ENCODE measurements around the gene DNAJB1. TPM values are rescaled to one million over a fixed set of nuclear protein-coding genes. Genes with fewer than 3 reads are reported as not detected.
"Not testable (repeated sequence)": the region's sequence is repeated elsewhere in the genome, so short reads cannot be mapped to it uniquely, and the experiment has no call there.

DNAJB1 gene
- total and polyA plus RNA-seq, 4 donors = 34.8 to 95.8 (median 51.2) TPM

- intact Hi-C loops (cut with DNase I) = no loop called here
- no peaks in the 10 kb centered on the region for H3K4me1 ChIP-seq (ENCODE audit: control insufficient read depth in 1 of 2, insufficient read depth in 2 of 2, low read length in 2 of 2)
- WGBS, 2 donors = 77 to 78% methylated on average over 12 of the region's 12 CpGs
- H3K4me3 ChIP-seq (ENCODE audit: low read length in 2 of 2) = no peak overlapping the region
- no peaks in the 10 kb centered on the region for H3K27me3 ChIP-seq (ENCODE audit: control insufficient read depth in 1 of 2, insufficient read depth in 2 of 2, low read length in 1 of 2)
- DNase-seq = no peak
- H3K27ac ChIP-seq (ENCODE audit: low read depth in 1 of 2, low read length in 2 of 2) = no peak overlapping the region
- ATAC-seq (ENCODE audit: low FRiP score) = no peak
- H3K36me3 ChIP-seq (ENCODE audit: control insufficient read depth in 1 of 2, insufficient read depth in 2 of 2, low read length in 1 of 2) = no peaks in the 10 kb centered on the region
- H3K9me3 ChIP-seq (ENCODE audit: control insufficient read depth, low read length) = no peaks in the 10 kb centered on the region
These were observed 10.3 kb downstream of the DNAJB1 start for GRCh38 chr19:14507704-14508542.

GRCh38 chr19:14505488-14506239, 12.5 kb downstream of the DNAJB1 start:
- 55% methylated on average over 19 of the region's 19 CpGs for WGBS, 2 donors
- no peak overlapping the region for H3K4me3 ChIP-seq (ENCODE audit: low read length in 2 of 2)
- ATAC-seq (ENCODE audit: low FRiP score) (peak; percentile 63), DNase-seq (peak; percentile 67 to 87)
- intact Hi-C loops (cut with DNase I) = no loop called here
- no peak overlapping the region for H3K27ac ChIP-seq (ENCODE audit: low read depth in 1 of 2, low read length in 2 of 2)
- H3K27me3 ChIP-seq (ENCODE audit: control insufficient read depth in 1 of 2, insufficient read depth in 2 of 2, low read length in 1 of 2) = no peaks in the 10 kb centered on the region
- H3K4me1 ChIP-seq (ENCODE audit: control insufficient read depth in 1 of 2, insufficient read depth in 2 of 2, low read length in 2 of 2) = no peaks in the 10 kb centered on the region
- H3K9me3 ChIP-seq (ENCODE audit: control insufficient read depth, low read length) = no peaks in the 10 kb centered on the region
- no peaks in the 10 kb centered on the region for H3K36me3 ChIP-seq (ENCODE audit: control insufficient read depth in 1 of 2, insufficient read depth in 2 of 2, low read length in 1 of 2)

GRCh38 chr19:14504575-14504974, 13.6 kb downstream of the DNAJB1 start:
- intact Hi-C loops (cut with DNase I); H3K36me3 ChIP-seq (ENCODE audit: control insufficient read depth in 1 of 2, insufficient read depth in 2 of 2, low read length in 1 of 2); H3K27ac ChIP-seq (ENCODE audit: low read depth in 1 of 2, low read length in 2 of 2); H3K9me3 ChIP-seq (ENCODE audit: control insufficient read depth, low read length); DNase-seq; H3K4me3 ChIP-seq (ENCODE audit: low read length in 2 of 2); ATAC-seq (ENCODE audit: low FRiP score); H3K27me3 ChIP-seq (ENCODE audit: control insufficient read depth in 1 of 2, insufficient read depth in 2 of 2, low read length in 1 of 2); H3K4me1 ChIP-seq (ENCODE audit: control insufficient read depth in 1 of 2, insufficient read depth in 2 of 2, low read length in 2 of 2): not testable (repeated sequence)
- WGBS, 2 donors = 89 to 92% methylated on average over 8 of the region's 8 CpGs

- ATAC-seq (ENCODE audit: low FRiP score) = no peak
- Histone ChIP-seq H3K36me3 (ENCODE audit: control insufficient read depth in 1 of 2, insufficient read depth in 2 of 2, low read length in 1 of 2) (no peaks in the 10 kb centered on the region), H3K4me3 (ENCODE audit: low read length in 2 of 2) (no peak overlapping the region), H3K27me3 (ENCODE audit: control insufficient read depth in 1 of 2, insufficient read depth in 2 of 2, low read length in 1 of 2) (no peaks in the 10 kb centered on the region), H3K4me1 (ENCODE audit: control insufficient read depth in 1 of 2, insufficient read depth in 2 of 2, low read length in 2 of 2) (no peaks in the 10 kb centered on the region), H3K27ac (ENCODE audit: low read depth in 1 of 2, low read length in 2 of 2) (no peak overlapping the region), H3K9me3 (ENCODE audit: control insufficient read depth, low read length) (no peaks in the 10 kb centered on the region)
- DNase-seq = no peak
- intact Hi-C loops (cut with DNase I) = no loop called here
- WGBS, 2 donors = 62 to 79% methylated on average over 1 of the region's 1 CpG
These were observed 14.9 kb downstream of the DNAJB1 start for GRCh38 chr19:14503285-14503684.

GRCh38 chr19:14502334-14503092, 15.7 kb downstream of the DNAJB1 start:
- no peaks in the 10 kb centered on the region for H3K27me3 ChIP-seq (ENCODE audit: control insufficient read depth in 1 of 2, insufficient read depth in 2 of 2, low read length in 1 of 2)
- intact Hi-C loops (cut with DNase I) = no loop called here
- no peak for DNase-seq
- H3K4me1 ChIP-seq (ENCODE audit: control insufficient read depth in 1 of 2, insufficient read depth in 2 of 2, low read length in 2 of 2) = no peaks in the 10 kb centered on the region
- H3K4me3 ChIP-seq (ENCODE audit: low read length in 2 of 2) = no peak overlapping the region
- no peaks in the 10 kb centered on the region for H3K36me3 ChIP-seq (ENCODE audit: control insufficient read depth in 1 of 2, insufficient read depth in 2 of 2, low read length in 1 of 2)
- H3K9me3 ChIP-seq (ENCODE audit: control insufficient read depth, low read length) = no peaks in the 10 kb centered on the region
- ATAC-seq (ENCODE audit: low FRiP score) = no peak
- no peak overlapping the region for H3K27ac ChIP-seq (ENCODE audit: low read depth in 1 of 2, low read length in 2 of 2)
- 78 to 79% methylated on average over 11 of the region's 11 CpGs for WGBS, 2 donors

GRCh38 chr19:14497228-14497921, 20.8 kb downstream of the DNAJB1 start:
- 27 to 36% methylated on average over 6 of the region's 6 CpGs for WGBS, 2 donors
- ATAC-seq (ENCODE audit: low FRiP score) (peak; percentile 20), DNase-seq (no peak)
- H3K36me3 ChIP-seq (ENCODE audit: control insufficient read depth in 1 of 2, insufficient read depth in 2 of 2, low read length in 1 of 2) = no peaks in the 10 kb centered on the region
- H3K27me3 ChIP-seq (ENCODE audit: control insufficient read depth in 1 of 2, insufficient read depth in 2 of 2, low read length in 1 of 2) = no peaks in the 10 kb centered on the region
- intact Hi-C loops (cut with DNase I) = no loop called here
- no peak overlapping the region for H3K4me3 ChIP-seq (ENCODE audit: low read length in 2 of 2)
- no peaks in the 10 kb centered on the region for H3K4me1 ChIP-seq (ENCODE audit: control insufficient read depth in 1 of 2, insufficient read depth in 2 of 2, low read length in 2 of 2)
- H3K27ac ChIP-seq (ENCODE audit: low read depth in 1 of 2, low read length in 2 of 2) = peak overlapping the region in 1 of 2 donors; percentile 32
- H3K9me3 ChIP-seq (ENCODE audit: control insufficient read depth, low read length) = no peaks in the 10 kb centered on the region

- intact Hi-C loops (cut with DNase I) = no loop called here
- ATAC-seq (ENCODE audit: low FRiP score) = no peak
- Histone ChIP-seq H3K4me3 (ENCODE audit: low read length in 2 of 2) (no peak overlapping the region), H3K27me3 (ENCODE audit: control insufficient read depth in 1 of 2, insufficient read depth in 2 of 2, low read length in 1 of 2) (no peaks in the 10 kb centered on the region), H3K4me1 (ENCODE audit: control insufficient read depth in 1 of 2, insufficient read depth in 2 of 2, low read length in 2 of 2) (no peaks in the 10 kb centered on the region), H3K9me3 (ENCODE audit: control insufficient read depth, low read length) (no peaks in the 10 kb centered on the region), H3K27ac (ENCODE audit: low read depth in 1 of 2, low read length in 2 of 2) (peak overlapping the region in 1 of 2 donors; percentile 32), H3K36me3 (ENCODE audit: control insufficient read depth in 1 of 2, insufficient read depth in 2 of 2, low read length in 1 of 2) (no peaks in the 10 kb centered on the region)
- WGBS, 2 donors = 30 to 37% methylated on average over 7 of the region's 7 CpGs
- DNase-seq = no peak
These were observed 21.4 kb downstream of the DNAJB1 start for GRCh38 chr19:14496834-14497227.

Data from aorta (tissue), 5 donors.